Measurements from ENCODE around the gene ODAPH.

DNA sequence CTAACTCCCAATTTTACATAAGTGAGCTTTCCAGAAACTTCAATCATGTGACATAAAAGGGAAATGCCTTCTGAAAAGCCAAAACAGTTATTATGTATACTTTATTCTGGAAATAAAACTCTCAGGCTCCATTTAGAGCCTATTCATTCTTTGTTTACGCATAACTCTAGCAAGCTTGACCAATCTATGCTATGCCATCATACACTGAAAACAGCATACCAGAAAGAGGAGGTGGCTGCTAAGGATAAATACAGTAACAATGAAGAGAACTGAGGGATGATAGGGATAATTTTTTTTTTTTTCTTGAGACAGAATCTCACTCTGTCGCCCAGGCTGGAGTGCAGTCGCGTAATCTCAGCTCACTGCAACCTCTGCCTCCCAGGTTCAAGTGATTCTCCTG lies 50.1 kb downstream of the ODAPH start:
- TF ChIP-seq, protein P1, sequence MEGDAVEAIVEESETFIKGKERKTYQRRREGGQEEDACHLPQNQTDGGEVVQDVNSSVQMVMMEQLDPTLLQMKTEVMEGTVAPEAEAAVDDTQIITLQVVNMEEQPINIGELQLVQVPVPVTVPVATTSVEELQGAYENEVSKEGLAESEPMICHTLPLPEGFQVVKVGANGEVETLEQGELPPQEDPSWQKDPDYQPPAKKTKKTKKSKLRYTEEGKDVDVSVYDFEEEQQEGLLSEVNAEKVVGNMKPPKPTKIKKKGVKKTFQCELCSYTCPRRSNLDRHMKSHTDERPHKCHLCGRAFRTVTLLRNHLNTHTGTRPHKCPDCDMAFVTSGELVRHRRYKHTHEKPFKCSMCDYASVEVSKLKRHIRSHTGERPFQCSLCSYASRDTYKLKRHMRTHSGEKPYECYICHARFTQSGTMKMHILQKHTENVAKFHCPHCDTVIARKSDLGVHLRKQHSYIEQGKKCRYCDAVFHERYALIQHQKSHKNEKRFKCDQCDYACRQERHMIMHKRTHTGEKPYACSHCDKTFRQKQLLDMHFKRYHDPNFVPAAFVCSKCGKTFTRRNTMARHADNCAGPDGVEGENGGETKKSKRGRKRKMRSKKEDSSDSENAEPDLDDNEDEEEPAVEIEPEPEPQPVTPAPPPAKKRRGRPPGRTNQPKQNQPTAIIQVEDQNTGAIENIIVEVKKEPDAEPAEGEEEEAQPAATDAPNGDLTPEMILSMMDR (IDR thresholded peaks at IDR 0.05): no peak
- no peak for TF ChIP-seq POLR2A (IDR thresholded peaks at IDR 0.05)

Data from heart left ventricle (tissue), 13 donors.